ENCODE results near the gene RPTOR.

RPTOR gene

GRCh38 chr17:80960037-80960796, 415.6 kb downstream of the RPTOR start:
- Histone ChIP-seq H3K4me2 (ENCODE audit: low read length) (no peak overlapping the region), H3F3A (ENCODE audit: insufficient read depth, low read length) (no peaks in the 10 kb centered on the region), H3K9me2 (ENCODE audit: low read depth, low read length) (no peaks in the 10 kb centered on the region), H3K4me3 (ENCODE audit: low read depth, low read length, poor library complexity, severe bottlenecking) (no peak overlapping the region), H3K27me3 (ENCODE audit: insufficient read depth, low read length) (no peaks in the 10 kb centered on the region), H3K79me2 (ENCODE audit: insufficient read depth, low read length) (no peaks in the 10 kb centered on the region), H4K20me1 (ENCODE audit: insufficient read depth, low read length) (no peaks in the 10 kb centered on the region), H3K9ac (ENCODE audit: low read length) (no peak overlapping the region), H3K36me3 (ENCODE audit: insufficient read depth, low read length) (peaks cover 73% of the 10 kb centered on the region), H3K27ac (ENCODE audit: low read depth, low read length, poor library complexity, severe bottlenecking) (no peak overlapping the region), H3K4me1 (ENCODE audit: insufficient read depth, low read length, severe bottlenecking) (no peaks in the 10 kb centered on the region), H3K9me3 (ENCODE audit: low read length) (no peaks in the 10 kb centered on the region), H2AFZ (ENCODE audit: low read length) (no peak overlapping the region)
- TF ChIP-seq EZH2 (IDR thresholded peaks at IDR 0.05; ENCODE audit: borderline replicate concordance, low read length) (no peak), CTCF (IDR thresholded peaks at IDR 0.05; ENCODE audit: low read length) (no peak)

GRCh38 chr17:80960797-80961452, 416.3 kb downstream of the RPTOR start:
- Histone ChIP-seq H3F3A (ENCODE audit: insufficient read depth, low read length) (no peaks in the 10 kb centered on the region), H4K20me1 (ENCODE audit: insufficient read depth, low read length) (no peaks in the 10 kb centered on the region), H3K4me3 (ENCODE audit: low read depth, low read length, poor library complexity, severe bottlenecking) (no peak overlapping the region), H3K36me3 (ENCODE audit: insufficient read depth, low read length) (peaks cover 73% of the 10 kb centered on the region), H3K9me2 (ENCODE audit: low read depth, low read length) (no peaks in the 10 kb centered on the region), H3K9ac (ENCODE audit: low read length) (no peak overlapping the region), H3K4me1 (ENCODE audit: insufficient read depth, low read length, severe bottlenecking) (no peaks in the 10 kb centered on the region), H3K27ac (ENCODE audit: low read depth, low read length, poor library complexity, severe bottlenecking) (no peak overlapping the region), H2AFZ (ENCODE audit: low read length) (no peak overlapping the region), H3K27me3 (ENCODE audit: insufficient read depth, low read length) (no peaks in the 10 kb centered on the region), H3K79me2 (ENCODE audit: insufficient read depth, low read length) (no peaks in the 10 kb centered on the region), H3K4me2 (ENCODE audit: low read length) (no peak overlapping the region), H3K9me3 (ENCODE audit: low read length) (no peaks in the 10 kb centered on the region)
- TF ChIP-seq EZH2 (IDR thresholded peaks at IDR 0.05; ENCODE audit: borderline replicate concordance, low read length) (no peak), CTCF (IDR thresholded peaks at IDR 0.05; ENCODE audit: low read length) (no peak)

- no peak overlapping the region for H3K9ac ChIP-seq (ENCODE audit: low read length)
- H3K4me1 ChIP-seq (ENCODE audit: insufficient read depth, low read length, severe bottlenecking): no peaks in the 10 kb centered on the region
- H3K9me2 ChIP-seq (ENCODE audit: low read depth, low read length): no peaks in the 10 kb centered on the region
- no peaks in the 10 kb centered on the region for H3K27me3 ChIP-seq (ENCODE audit: insufficient read depth, low read length)
- H3F3A ChIP-seq (ENCODE audit: insufficient read depth, low read length): no peaks in the 10 kb centered on the region
- H2AFZ ChIP-seq (ENCODE audit: low read length): no peak overlapping the region
- H3K27ac ChIP-seq (ENCODE audit: low read depth, low read length, poor library complexity, severe bottlenecking): no peak overlapping the region
- H3K4me2 ChIP-seq (ENCODE audit: low read length): no peak overlapping the region
- H3K79me2 ChIP-seq (ENCODE audit: insufficient read depth, low read length): no peaks in the 10 kb centered on the region
- peaks cover 71% of the 10 kb centered on the region for H3K36me3 ChIP-seq (ENCODE audit: insufficient read depth, low read length)
- H3K4me3 ChIP-seq (ENCODE audit: low read depth, low read length, poor library complexity, severe bottlenecking): no peak overlapping the region
- no peaks in the 10 kb centered on the region for H4K20me1 ChIP-seq (ENCODE audit: insufficient read depth, low read length)
- TF ChIP-seq CTCF (IDR thresholded peaks at IDR 0.05; ENCODE audit: low read length) (no peak), EZH2 (IDR thresholded peaks at IDR 0.05; ENCODE audit: borderline replicate concordance, low read length) (no peak)
- H3K9me3 ChIP-seq (ENCODE audit: low read length): no peaks in the 10 kb centered on the region
Observed at GRCh38 chr17:80961541-80962330, 417.1 kb downstream of the RPTOR start.

Measured in OCI-LY1 (cell line).